Left ventricle myocardium inferior (tissue), 1 donor: Measurements from ENCODE around the gene MRPL41. TPM values are rescaled to one million over a fixed set of nuclear protein-coding genes. Genes with fewer than 3 reads are reported as not detected.

Source experiments
- DNase-seq: peaks from one replicate; pipeline ENCODE4 v3.0.0-alpha.2; 2020
- H3K27ac ChIP-seq: fragments of 200-600 bp; replicated peaks from 2 replicates; pipeline ENCODE4 v1.8.0; 2021
- H3K27me3 ChIP-seq: fragments of 200-600 bp; 2 replicates; pipeline ENCODE4 v1.8.0; 2021; ENCODE audit warnings: low read depth
- H3K36me3 ChIP-seq: fragments of 200-600 bp; 2 replicates; pipeline ENCODE4 v1.8.0; 2021
- H3K4me1 ChIP-seq: fragments of 200-600 bp; 2 replicates; pipeline ENCODE4 v1.8.0; 2021
- H3K4me3 ChIP-seq: fragments of 200-600 bp; 2 replicates; pipeline ENCODE4 v1.8.0; 2021; ENCODE audit warnings: mild to moderate bottlenecking, moderate library complexity
- H3K9me3 ChIP-seq: fragments of 200-600 bp; replicated peaks from 2 replicates; pipeline ENCODE4 v1.8.0; 2021
- CTCF ChIP-seq: fragments of 200-600 bp; IDR thresholded peaks from 2 replicates; pipeline ENCODE4 v1.8.0; 2021; ENCODE audit warnings: antibody characterized with exemption, mild to moderate bottlenecking, borderline replicate concordance
- intact Hi-C: fragments of 100-400 bp; cut with micrococcal nuclease; formaldehyde crosslinking; loops from one replicate; pipeline ENCODE4 v1.11.0; 2022
- total RNA-seq: library from RNA; stranded (reverse); fragmentation: NEBNext Ultra II Directional; extraction: Animal tissue kit (Norgen Biotek cat#: 25700); gene quantifications from one replicate; pipeline ENCODE4 v1.2.1, GENCODE V29; 2021
- donor health status: DM: no; HTN: yes; CAD: no; lungs with severe emphysema.

Gene MRPL41
- total RNA-seq, 1 donor from 2014 or later: 233 TPM

DNA sequence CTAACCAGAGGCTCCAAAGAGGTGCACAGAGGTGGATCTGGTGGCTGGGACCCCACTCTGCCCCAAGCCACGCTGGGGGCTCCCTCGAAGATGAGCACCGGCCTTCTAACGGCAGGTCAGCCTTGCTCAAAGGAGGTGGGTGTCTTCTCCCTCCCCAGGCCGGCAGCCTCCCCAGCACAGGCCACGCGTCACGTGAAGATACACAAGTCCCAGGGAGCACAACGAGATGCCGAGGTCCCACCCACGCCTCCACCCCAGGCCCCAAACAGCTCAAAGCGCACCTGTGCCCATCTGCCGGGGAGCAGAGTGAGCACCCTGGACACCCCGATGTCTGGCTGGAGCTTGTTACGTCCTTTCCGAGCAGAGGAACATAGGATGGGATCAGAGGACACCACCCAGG, 13.6 kb upstream of the MRPL41 start:
- Histone ChIP-seq H3K4me3 (no peak overlapping the region), H3K27me3 (no peaks in the 10 kb centered on the region), H3K9me3 (no peaks in the 10 kb centered on the region), H3K27ac (no peak overlapping the region), H3K4me1 (peaks cover 13% of the 10 kb centered on the region), H3K36me3 (peaks cover 47% of the 10 kb centered on the region)
- DNase-seq: no peak
- intact Hi-C loops: no loop called here
- TF ChIP-seq CTCF: no peak

DNA sequence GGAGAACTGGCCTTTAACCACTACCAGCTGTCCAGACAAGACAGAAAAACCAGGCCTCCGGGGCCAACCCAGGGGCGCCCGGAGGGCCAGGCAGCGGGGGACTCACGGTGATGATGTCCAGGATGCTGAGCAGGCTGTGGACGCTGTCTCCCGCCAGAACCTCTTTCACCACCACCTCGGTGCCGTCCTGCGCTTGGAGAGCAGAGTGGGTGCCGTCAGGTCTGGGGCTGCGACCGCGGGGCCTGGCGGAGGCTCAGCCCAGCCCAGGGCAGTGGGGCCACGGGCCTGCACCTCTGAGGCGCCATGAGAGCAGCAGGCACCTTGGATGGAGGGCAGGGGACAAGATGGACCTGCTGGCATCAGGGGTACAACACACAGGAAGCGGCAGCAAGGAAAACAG, 11.1 kb upstream of the MRPL41 start:
- DNase-seq: no peak
- Histone ChIP-seq H3K36me3 (peaks cover 51% of the 10 kb centered on the region), H3K4me1 (peaks cover 12% of the 10 kb centered on the region), H3K4me3 (no peak overlapping the region), H3K27me3 (no peaks in the 10 kb centered on the region), H3K9me3 (no peaks in the 10 kb centered on the region), H3K27ac (no peak overlapping the region)
- TF ChIP-seq CTCF: no peak
- intact Hi-C loops: no loop called here

DNA sequence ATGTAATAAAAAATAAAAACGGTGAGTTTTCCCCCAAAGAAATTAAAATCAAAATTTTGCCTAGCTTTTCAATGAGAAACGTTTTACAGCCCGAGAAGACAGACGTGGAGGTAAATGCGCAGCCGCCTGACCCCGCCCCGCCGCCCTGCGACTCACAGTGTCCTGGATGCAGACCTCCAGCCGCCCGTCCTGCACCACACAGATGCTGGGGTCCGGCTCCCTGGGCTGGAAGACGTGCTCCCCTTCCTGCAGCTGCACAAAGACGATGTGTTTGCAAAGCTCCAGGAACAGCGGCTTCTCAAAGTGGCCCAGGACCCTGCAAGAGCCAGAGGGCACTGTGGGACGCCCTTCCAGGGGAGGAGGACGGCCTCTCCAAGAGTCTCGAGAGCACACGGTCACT, 9.2 kb upstream of the MRPL41 start:
- peaks cover 3% of the 10 kb centered on the region for H3K9me3 ChIP-seq
- no peak overlapping the region for H3K4me3 ChIP-seq
- no peak for DNase-seq
- no peaks in the 10 kb centered on the region for H3K27me3 ChIP-seq
- no peak for TF ChIP-seq CTCF
- H3K36me3 ChIP-seq: peaks cover 51% of the 10 kb centered on the region
- H3K4me1 ChIP-seq: peaks cover 13% of the 10 kb centered on the region
- no peak overlapping the region for H3K27ac ChIP-seq
- intact Hi-C loops: no loop called here

- DNase-seq: no peak
- H3K4me1 ChIP-seq: peaks cover 22% of the 10 kb centered on the region
- H3K4me3 ChIP-seq: no peak overlapping the region
- peaks cover 3% of the 10 kb centered on the region for H3K9me3 ChIP-seq
- no peak overlapping the region for H3K27ac ChIP-seq
- intact Hi-C loops: no loop called here
- H3K36me3 ChIP-seq: peaks cover 49% of the 10 kb centered on the region
- H3K27me3 ChIP-seq: no peaks in the 10 kb centered on the region
- TF ChIP-seq CTCF: no peak
Measured at GRCh38 chr9:137543237-137543963, 8.3 kb upstream of the MRPL41 start.

GRCh38 chr9:137544176-137544760, 7.4 kb upstream of the MRPL41 start:
- H3K36me3 ChIP-seq: peaks cover 40% of the 10 kb centered on the region

More at GRCh38 chr9:137544176-137544760, 7.4 kb upstream of the MRPL41 start:
- H3K4me3 ChIP-seq: no peak overlapping the region
- H3K27ac ChIP-seq: no peak overlapping the region
- TF ChIP-seq CTCF: no peak
- no peak for DNase-seq
- peaks cover 31% of the 10 kb centered on the region for H3K4me1 ChIP-seq
- intact Hi-C loops: no loop called here
- no peaks in the 10 kb centered on the region for H3K27me3 ChIP-seq
- peaks cover 3% of the 10 kb centered on the region for H3K9me3 ChIP-seq
